G401 (cell line): ENCODE measurements around the gene ABCB1. TPM values are rescaled to one million over a fixed set of nuclear protein-coding genes. Genes with fewer than 3 reads are reported as not detected.
A peak's percentile ranks its signal among the peaks of the same experiment; 100 is the strongest.

Source experiments
- DNase-seq: peaks from one replicate; pipeline ENCODE4 v3.0.0-alpha.2; 2015; ENCODE audit warnings: low spot score
- in situ Hi-C: cut with HindIII; loops from 2 replicates; pipeline ENCODE4 v1.10.0; 2016; ENCODE audit warnings: low sequenced_read_pairs, mixed read lengths
- total RNA-seq: library from RNA; depleted of rRNA; stranded (reverse); fragments of >200 nt; shearing (Covaris generic); gene quantifications from 2 replicates; pipeline ENCODE4 v1.2.3, GENCODE V29; 2014; rRNA removed

Gene ABCB1
- total RNA-seq, result not detected in 2 replicates

DNA sequence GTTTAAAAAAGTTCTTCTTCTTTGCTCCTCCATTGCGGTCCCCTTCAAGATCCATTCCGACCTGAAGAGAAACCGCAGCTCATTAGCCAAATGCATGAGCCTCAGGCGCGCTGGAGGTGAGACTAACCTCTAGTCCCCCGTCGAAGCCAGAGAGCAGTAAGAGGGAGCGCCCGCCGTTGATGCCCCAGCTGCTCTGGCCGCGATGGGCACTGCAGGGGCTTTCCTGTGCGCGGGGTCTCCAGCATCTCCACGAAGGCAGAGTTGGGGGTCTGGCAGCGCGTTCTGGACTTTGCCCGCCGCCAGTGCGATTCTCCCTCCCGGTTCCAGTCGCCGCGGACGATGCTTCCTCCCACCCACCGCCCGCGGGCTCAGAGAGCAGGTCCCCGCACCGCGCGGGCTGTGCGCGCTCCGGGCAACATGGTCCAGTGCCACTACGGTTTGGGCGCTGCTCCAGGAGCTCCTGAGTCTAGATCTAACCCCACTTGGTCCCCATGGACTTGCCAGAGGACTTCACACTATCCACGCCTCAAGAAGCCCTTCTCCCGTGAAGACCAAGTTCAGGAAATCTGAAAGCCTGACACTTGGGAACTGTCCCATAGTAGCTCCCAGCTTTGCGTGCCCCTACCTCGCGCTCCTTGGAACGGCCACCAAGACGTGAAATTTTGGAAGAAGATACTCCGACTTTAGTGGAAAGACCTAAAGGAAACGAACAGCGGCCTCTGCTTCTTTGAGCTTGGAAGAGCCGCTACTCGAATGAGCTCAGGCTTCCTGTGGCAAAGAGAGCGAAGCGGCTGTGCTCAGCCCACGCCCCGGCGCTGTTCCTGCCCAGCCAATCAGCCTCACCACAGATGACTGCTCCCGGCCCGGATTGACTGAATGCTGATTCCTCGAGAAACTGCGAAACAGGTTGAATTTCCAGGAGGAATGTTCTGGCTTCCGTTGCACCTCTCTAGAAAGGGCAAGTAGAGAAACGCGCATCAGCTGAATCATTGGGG is at the start of gene ABCB1:
TSS of gene ABCB1 (minus strand) at position 755 of the 995 bp plus-strand sequence. CDS start at position 55, 700 bp downstream.
- DNase-seq, result peak; percentile 33
- in situ Hi-C loops, result no loop called here

- DNase-seq, result no peak
Observed at GRCh38 chr7:87648316-87648715, 47.6 kb upstream of the ABCB1 start.

GRCh38 chr7:87645446-87645845 is 44.8 kb upstream of the ABCB1 start:
- in situ Hi-C loops, result no loop called here
- no peak for DNase-seq

More at GRCh38 chr7:87648316-87648715, 47.6 kb upstream of the ABCB1 start:
- in situ Hi-C loops, result no loop called here

- no peak for DNase-seq
- in situ Hi-C loops, result no loop called here
Observed at GRCh38 chr7:87635921-87636320, 35.2 kb upstream of the ABCB1 start.

- peak; percentile 88 for DNase-seq
- in situ Hi-C loops, result no loop called here
Observed at GRCh38 chr7:87628780-87629569, 28.3 kb upstream of the ABCB1 start.

GRCh38 chr7:87627634-87627994 is 26.9 kb upstream of the ABCB1 start:
- DNase-seq, result no peak
- in situ Hi-C loops, result no loop called here

DNA sequence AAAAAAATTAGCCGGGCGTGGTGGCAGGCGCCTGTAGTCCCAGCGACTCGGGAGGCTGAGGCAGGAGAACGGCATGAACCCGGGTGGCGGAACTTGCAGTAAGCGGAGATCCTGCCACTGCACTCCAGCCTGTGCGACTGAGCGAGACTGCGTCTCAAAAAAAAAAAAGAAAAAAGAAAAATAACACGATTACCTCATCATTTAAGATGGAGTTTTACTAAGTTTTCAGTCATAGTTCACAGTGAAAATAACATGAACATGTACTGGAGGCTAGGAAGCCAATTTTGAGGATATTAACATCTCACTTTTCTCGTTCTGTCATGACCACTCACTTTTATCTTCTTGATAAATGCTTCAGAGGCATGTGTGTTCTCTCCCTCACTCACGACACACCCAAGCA is 24.4 kb upstream of the ABCB1 start:
- no peak for DNase-seq
- in situ Hi-C loops, result no loop called here

DNA sequence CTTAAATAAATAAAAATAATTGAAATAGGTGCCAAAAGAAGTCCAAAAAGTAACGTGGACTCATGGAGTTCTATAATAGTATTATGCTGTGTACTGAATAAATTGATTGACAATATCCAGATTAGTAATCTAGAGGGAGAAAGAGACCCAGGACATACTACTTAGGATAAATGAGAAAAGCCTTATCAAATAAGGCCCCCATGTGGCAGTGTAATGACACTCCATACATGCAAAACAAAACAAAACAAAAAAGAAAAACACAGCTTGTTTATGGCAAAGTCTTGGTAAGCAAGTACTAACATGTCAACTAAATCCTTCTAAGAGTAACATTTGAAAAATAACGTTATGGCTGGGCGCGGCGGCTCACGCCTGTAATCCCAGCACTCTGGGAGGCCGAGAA is 23.9 kb upstream of the ABCB1 start:
- in situ Hi-C loops, result no loop called here

DNA sequence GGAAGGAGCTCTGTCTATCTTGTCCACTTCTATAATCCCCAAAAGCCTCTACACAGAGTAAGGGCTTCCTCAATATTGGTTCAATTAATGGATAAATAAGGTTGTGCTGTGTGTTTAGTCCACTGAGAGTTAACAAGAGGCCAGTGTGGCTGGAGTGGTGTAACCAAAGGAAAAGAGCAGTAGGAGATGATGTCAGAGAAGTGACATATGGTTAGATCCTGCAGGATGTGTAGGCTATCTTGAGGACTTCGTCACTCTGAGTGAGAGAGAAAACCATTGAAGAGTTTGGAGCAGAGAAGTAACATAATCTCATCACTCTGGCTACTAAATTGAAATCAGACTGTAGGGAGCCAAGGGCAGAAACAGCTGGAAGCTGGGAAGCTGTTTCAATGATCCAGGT is 14.5 kb upstream of the ABCB1 start:
- DNase-seq, result no peak
- in situ Hi-C loops, result no loop called here

More for the DNA sequence above, 23.9 kb upstream of the ABCB1 start:
- no peak for DNase-seq

DNA sequence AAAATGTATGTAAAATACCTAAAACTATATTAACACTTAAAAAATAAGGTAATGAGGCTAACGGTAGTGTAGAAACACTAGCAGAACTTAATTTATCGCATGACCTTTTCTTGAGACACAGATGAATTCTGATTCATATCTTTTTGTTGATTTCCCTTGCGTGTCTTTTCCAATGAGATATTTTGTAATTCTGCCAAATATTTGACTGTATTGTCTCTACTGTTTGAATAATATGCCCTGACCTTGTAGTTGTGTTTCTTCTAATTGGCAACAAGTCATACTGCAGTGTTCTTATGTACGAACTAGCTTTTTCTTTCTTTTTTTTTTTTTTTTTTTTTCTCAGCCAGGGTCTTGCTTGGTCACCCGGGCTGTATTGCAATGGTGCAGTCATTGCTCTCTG is 9.2 kb upstream of the ABCB1 start:
- in situ Hi-C loops, result no loop called here
- no peak for DNase-seq

- in situ Hi-C loops, result no loop called here
- DNase-seq, result no peak
Observed at GRCh38 chr7:87608431-87608830, 7.7 kb upstream of the ABCB1 start.

GRCh38 chr7:87604264-87604663 is 3.6 kb upstream of the ABCB1 start:
- in situ Hi-C loops, result no loop called here
- no peak for DNase-seq

DNA sequence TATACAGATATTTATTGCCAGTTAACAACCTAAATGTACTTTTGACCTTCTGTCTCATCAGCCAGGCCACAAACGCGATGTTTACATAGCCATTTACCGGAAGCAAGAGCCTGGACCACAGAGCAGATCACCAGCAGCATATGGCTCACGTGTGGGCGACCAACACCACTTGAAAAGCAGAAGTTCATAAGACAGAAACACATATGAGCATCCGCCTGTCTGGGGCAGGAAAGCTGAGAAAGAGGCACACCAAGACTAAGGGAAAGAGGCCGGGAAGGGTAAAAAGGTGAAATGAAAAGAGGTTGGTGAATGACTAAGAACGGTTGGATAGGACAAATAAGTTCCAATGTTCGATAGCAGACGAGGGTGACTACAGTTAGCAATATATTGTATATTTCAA is 1.3 kb downstream of the ABCB1 start:
- no peak for DNase-seq
- in situ Hi-C loops, result no loop called here

DNA sequence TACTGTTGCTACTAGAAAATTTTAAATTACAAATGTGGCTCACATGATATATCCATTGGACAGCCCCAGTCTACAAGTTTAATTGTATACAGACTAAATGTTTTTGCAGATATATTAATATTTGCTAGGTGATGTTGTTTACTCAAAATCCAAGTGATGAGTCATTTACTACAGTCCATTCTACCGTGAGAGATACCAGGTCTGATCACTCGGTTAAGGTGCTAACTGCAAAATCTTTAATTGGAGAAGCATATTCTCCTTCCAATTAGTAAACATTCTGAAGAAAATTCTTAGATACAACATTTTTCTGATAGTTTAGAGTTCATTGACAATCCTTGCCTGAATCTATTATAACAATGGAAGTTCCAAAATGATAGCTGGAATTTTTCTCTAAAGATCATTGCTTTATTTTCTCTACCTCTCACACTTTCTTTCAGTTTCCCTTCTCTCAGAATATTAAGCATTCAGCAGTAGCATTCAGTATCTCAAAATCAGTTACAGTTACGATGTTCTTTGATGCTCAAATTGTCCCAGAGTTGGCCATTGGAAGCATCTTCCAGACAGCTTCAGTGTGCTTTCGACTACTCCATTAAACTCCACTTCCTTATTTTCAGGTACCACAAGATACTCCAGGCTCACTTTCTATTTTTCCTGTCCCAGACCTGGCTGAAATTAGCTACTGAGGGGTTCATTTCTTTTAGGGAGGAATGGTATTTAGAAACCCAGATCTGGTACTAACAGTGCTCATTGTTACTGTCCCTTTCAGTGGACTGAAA is 2.3 kb downstream of the ABCB1 start:
- in situ Hi-C loops, result no loop called here
- no peak for DNase-seq

DNA sequence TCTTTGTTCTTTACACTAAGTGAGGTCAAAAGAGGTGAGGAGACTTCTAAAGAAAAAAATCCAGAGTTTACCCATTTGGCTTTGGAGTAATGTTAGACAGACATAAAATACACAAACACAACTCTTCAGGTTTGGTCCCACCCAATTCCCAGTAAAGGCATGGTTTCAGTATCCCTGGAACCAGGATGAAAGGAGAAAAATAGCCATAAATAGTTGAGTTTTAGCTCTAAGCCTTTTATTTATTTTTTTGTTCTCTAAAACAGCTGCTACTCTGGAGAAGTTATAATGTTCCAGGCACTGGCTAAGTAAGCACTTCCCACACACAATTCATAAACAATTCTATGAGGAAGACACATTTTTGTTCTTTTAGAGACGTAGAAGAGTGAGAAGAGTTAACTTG is 4.0 kb downstream of the ABCB1 start:
- in situ Hi-C loops, result no loop called here

DNA sequence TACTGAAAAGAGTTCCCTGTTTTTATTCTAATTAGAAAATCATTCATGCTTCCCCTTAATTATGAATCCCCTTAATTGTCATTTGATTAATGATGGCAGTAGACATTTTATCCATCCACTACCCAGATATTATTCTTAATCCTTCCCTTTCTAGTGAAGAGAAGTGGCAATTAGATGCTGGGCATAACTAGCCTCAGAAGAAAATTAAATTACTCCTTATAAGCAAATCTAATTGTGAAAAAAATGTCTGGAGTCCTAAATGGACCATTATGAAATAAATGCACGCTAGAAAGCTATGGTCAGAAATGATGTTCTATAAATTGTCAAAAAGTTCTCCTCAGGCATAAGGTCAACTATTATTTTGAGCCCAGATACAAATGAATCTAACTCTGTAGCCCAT is 4.5 kb downstream of the ABCB1 start:
- in situ Hi-C loops, result no loop called here
- DNase-seq, result no peak

More for the DNA sequence above, 4.0 kb downstream of the ABCB1 start:
- DNase-seq, result no peak

DNA sequence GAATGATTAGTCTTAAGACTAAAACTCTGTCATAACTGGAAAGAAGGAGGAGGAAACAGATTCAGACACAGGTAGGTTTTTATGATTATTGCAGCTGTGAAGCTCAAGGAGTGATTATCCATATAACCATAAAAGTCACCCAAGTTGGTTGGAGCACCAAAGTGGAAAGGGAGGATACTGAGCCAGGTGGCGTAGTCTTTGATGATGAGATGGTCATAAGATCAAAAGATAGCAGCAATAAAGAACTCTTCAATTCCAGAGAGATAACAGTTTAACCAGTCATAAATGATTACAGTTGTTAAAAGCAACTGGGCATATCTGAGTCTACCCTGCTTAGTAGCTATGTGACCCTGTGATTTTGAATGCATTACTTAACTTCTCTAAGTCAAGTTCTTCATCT is 8.4 kb downstream of the ABCB1 start:
- in situ Hi-C loops, result no loop called here
- no peak for DNase-seq

GRCh38 chr7:87591211-87591610 is 9.5 kb downstream of the ABCB1 start:
- in situ Hi-C loops, result no loop called here
- DNase-seq, result no peak

DNA sequence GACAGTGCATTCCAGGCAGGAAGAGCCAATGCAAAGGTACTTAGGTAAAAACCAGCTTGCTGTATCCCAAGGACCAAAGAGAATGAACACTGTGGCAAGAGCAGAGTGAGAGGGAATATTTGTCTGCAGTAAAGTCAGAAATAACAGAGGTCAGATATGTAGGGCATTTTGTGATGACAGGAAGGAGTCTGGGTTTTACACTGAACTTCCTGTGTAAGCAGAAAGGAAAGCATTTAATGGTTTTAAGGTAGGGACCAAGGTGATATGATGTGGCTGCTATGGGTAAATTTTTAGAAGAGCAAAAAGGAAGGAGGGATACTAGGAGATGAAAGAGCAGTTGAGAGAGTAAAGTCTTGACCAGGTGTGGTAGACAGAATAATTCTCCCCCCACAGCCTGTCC is 10.1 kb downstream of the ABCB1 start:
- in situ Hi-C loops, result no loop called here
- DNase-seq, result no peak
